ENCODE results near the gene CKAP2L.
A peak's percentile ranks its signal among the peaks of the same experiment; 100 is the strongest.
"Not testable (repeated sequence)": the region's sequence is repeated elsewhere in the genome, so short reads cannot be mapped to it uniquely, and the experiment has no call there.

Gene CKAP2L

GRCh38 chr2:112725545-112726457 is 38.6 kb downstream of the CKAP2L start:
- DNase-seq (ENCODE audit: low read depth in 3 of 3), result no peak

- no peak for DNase-seq (ENCODE audit: low read depth in 3 of 3)
Observed at GRCh38 chr2:112724591-112725525, 39.6 kb downstream of the CKAP2L start.

GRCh38 chr2:112723995-112724394 is 40.4 kb downstream of the CKAP2L start:
- no peak for DNase-seq (ENCODE audit: low read depth in 3 of 3)

- DNase-seq (ENCODE audit: low read depth in 3 of 3), result no peak
Observed at GRCh38 chr2:112723547-112723940, 40.9 kb downstream of the CKAP2L start.

GRCh38 chr2:112722816-112723546 is 41.4 kb downstream of the CKAP2L start:
- no peak for DNase-seq (ENCODE audit: low read depth in 3 of 3)

GRCh38 chr2:112721819-112722522 is 42.4 kb downstream of the CKAP2L start:
- DNase-seq (ENCODE audit: low read depth in 3 of 3), result no peak

- DNase-seq (ENCODE audit: low read depth in 3 of 3), result no peak
Observed at GRCh38 chr2:112720785-112721184, 43.6 kb downstream of the CKAP2L start, which contains the start of gene NT5DC4. Gene NT5DC4, plus strand, starts transcription at chr2:112721020. Its CDS starts 60 bp downstream, at chr2:112721080.

- no peak for DNase-seq (ENCODE audit: low read depth in 3 of 3)
Observed at GRCh38 chr2:112718863-112719370, 45.5 kb downstream of the CKAP2L start.

GRCh38 chr2:112716826-112717352 is 47.5 kb downstream of the CKAP2L start:
- DNase-seq (ENCODE audit: low read depth in 3 of 3), result not testable (repeated sequence)

- not testable (repeated sequence) for DNase-seq (ENCODE audit: low read depth in 3 of 3)
Observed at GRCh38 chr2:112716094-112716493, 48.3 kb downstream of the CKAP2L start.

GRCh38 chr2:112714836-112715631 is 49.4 kb downstream of the CKAP2L start:
- DNase-seq (ENCODE audit: low read depth in 3 of 3), result no peak

GRCh38 chr2:112714331-112714730 is 50.1 kb downstream of the CKAP2L start:
- no peak for DNase-seq (ENCODE audit: low read depth in 3 of 3)

GRCh38 chr2:112713926-112714325 is 50.5 kb downstream of the CKAP2L start:
- DNase-seq (ENCODE audit: low read depth in 3 of 3), result no peak

- no peak for DNase-seq (ENCODE audit: low read depth in 3 of 3)
Observed at GRCh38 chr2:112713585-112713925, 50.9 kb downstream of the CKAP2L start.

- peak in 1 of 3 experiments; percentile 62 for DNase-seq (ENCODE audit: low read depth in 3 of 3)
Observed at GRCh38 chr2:112712903-112713584, 51.4 kb downstream of the CKAP2L start.

- no peak for DNase-seq (ENCODE audit: low read depth in 3 of 3)
Observed at GRCh38 chr2:112712465-112712864, 51.9 kb downstream of the CKAP2L start.

- DNase-seq (ENCODE audit: low read depth in 3 of 3), result no peak
Observed at GRCh38 chr2:112710956-112711750, 53.3 kb downstream of the CKAP2L start.

GRCh38 chr2:112709703-112710102 is 54.7 kb downstream of the CKAP2L start:
- DNase-seq (ENCODE audit: low read depth in 3 of 3), result no peak

Measured in stimulated activated CD4-positive, alpha-beta T cell treated with anti-CD3 and anti-CD28 coated beads, TNF-alpha, amount 100 ng/mL, for 24 hours (primary cell).